GM19324 (cell line): ENCODE data around the gene PM20D2.

Experiments used
- ATAC-seq: cut with Tn5 transposase; IDR thresholded peaks from one replicate; pipeline ENCODE4 v1.9.1; 2021; ENCODE audit warnings: mild to moderate bottlenecking, moderate library complexity; ENCODE audit not compliant: unreplicated experiment, low FRiP score

The PM20D2 gene

GRCh38 chr6:89198235-89198634, 52.4 kb downstream of the PM20D2 start:
- no peak for ATAC-seq

- ATAC-seq, result no peak
These were observed 53.7 kb downstream of the PM20D2 start for GRCh38 chr6:89199579-89199978.

- no peak for ATAC-seq
These were observed 54.9 kb downstream of the PM20D2 start for GRCh38 chr6:89200706-89201215.

GRCh38 chr6:89204096-89204495, 58.2 kb downstream of the PM20D2 start:
- no peak for ATAC-seq

- ATAC-seq, result no peak
These were observed 60.0 kb downstream of the PM20D2 start for GRCh38 chr6:89205819-89206218.

- ATAC-seq, result no peak
These were observed 62.7 kb downstream of the PM20D2 start for GRCh38 chr6:89208551-89208950.

GRCh38 chr6:89209457-89209856, 63.6 kb downstream of the PM20D2 start:
- ATAC-seq, result no peak

GRCh38 chr6:89212472-89212871, 66.6 kb downstream of the PM20D2 start:
- ATAC-seq, result no peak

GRCh38 chr6:89214197-89214596, 68.3 kb downstream of the PM20D2 start:
- no peak for ATAC-seq
